Breast epithelium (tissue), 4 donors: ENCODE results near the gene SMC5. TPM values are rescaled to one million over a fixed set of nuclear protein-coding genes. Genes with fewer than 3 reads are reported as not detected.

Source experiments
- DNase-seq, 2 donors: peaks; one replicate each; pipeline ENCODE4 v3.0.0-alpha.2; 2019; ENCODE audit warnings: low spot score in 2 of 2
- H3K27ac ChIP-seq, 2 donors: fragments of 200-600 bp; sonication (generic) in 1 of 2; one replicate each; pipeline ENCODE4 v1.5.1; 2016 to 2019; ENCODE audit warnings: mild to moderate bottlenecking in 1 of 2
- H3K27me3 ChIP-seq, 2 donors: fragments of 200-600 bp; sonication (generic) in 1 of 2; one replicate each; pipeline versions ENCODE4 v1.5.1 to v1.6.0; 2017 to 2019; ENCODE audit warnings: control low read depth in 1 of 2, mild to moderate bottlenecking in 1 of 2
- H3K36me3 ChIP-seq: fragments of 200-600 bp; one replicate; pipeline ENCODE4 v1.5.1; 2019
- H3K4me1 ChIP-seq, 2 donors: fragments of 200-600 bp; sonication (generic); one replicate each; pipeline ENCODE4 v1.5.1; 2016 to 2019; ENCODE audit warnings: control low read depth in 1 of 2
- H3K4me3 ChIP-seq, 3 donors: fragments of 200-600 bp; sonication (generic); 1 replicate in 2 of 3; 2 replicates in 1 of 3; pipeline ENCODE4 v1.5.1; 2016 to 2019; ENCODE audit warnings: mild to moderate bottlenecking in 3 of 3, moderate library complexity in 2 of 3
- H3K9me3 ChIP-seq, 2 donors: fragments of 200-600 bp; sonication (generic) in 1 of 2; one replicate each; pipeline ENCODE4 v1.5.1; 2016 to 2019; ENCODE audit warnings: control low read depth in 1 of 2
- CTCF ChIP-seq, 3 donors: fragments of 450-650 bp; IDR thresholded peaks; one replicate each; pipeline ENCODE4 v1.5.1; 2016 to 2017; ENCODE audit warnings: antibody characterized with exemption in 3 of 3, mild to moderate bottlenecking in 3 of 3, moderate library complexity in 3 of 3
- POLR2A ChIP-seq: fragments of 450-650 bp; IDR thresholded peaks from one replicate; pipeline ENCODE4 v1.6.1; 2016; ENCODE audit warnings: antibody characterized with exemption, mild to moderate bottlenecking, moderate library complexity
- POLR2AphosphoS5 ChIP-seq, 3 donors: sonication (generic); formaldehyde crosslinking; IDR thresholded peaks; one replicate each; pipeline ENCODE4 v1.6.1; 2017; ENCODE audit warnings: antibody characterized with exemption in 3 of 3
- intact Hi-C: fragments of 100-400 bp; cut with DNase I; formaldehyde crosslinking; loops from one replicate; pipeline ENCODE4 v1.15.1; 2023; ENCODE audit warnings: low total_unique reads
- total RNA-seq, 3 donors: library from RNA; depleted of rRNA; stranded (reverse); fragments of >200 nt; gene quantifications; one replicate each; pipeline ENCODE4 v1.1.0, GENCODE V29; 2016

Gene SMC5
- total RNA-seq, 3 donors from 2014 or later, result 23.4 to 62.2 (median 43.9) TPM

- Histone ChIP-seq H3K4me1 (no peaks in the 10 kb centered on the region), H3K9me3 (no peaks in the 10 kb centered on the region), H3K36me3 (no peaks in the 10 kb centered on the region), H3K27me3 (no peaks in the 10 kb centered on the region), H3K4me3 (no peak overlapping the region), H3K27ac (no peak overlapping the region)
- intact Hi-C loops, result no loop called here
- DNase-seq, result no peak
- TF ChIP-seq CTCF (IDR thresholded peaks at IDR 0.05) (peak; percentile 50 to 72 (median 67)), POLR2AphosphoS5 (IDR thresholded peaks at IDR 0.05) (no peak)
These were observed 81.8 kb downstream of the SMC5 start for GRCh38 chr9:70340572-70340971.

GRCh38 chr9:70347046-70347445 is 88.3 kb downstream of the SMC5 start:
- H3K27me3 ChIP-seq, result no peaks in the 10 kb centered on the region
- H3K4me3 ChIP-seq, result no peak overlapping the region
- no peak overlapping the region for H3K27ac ChIP-seq
- DNase-seq, result no peak
- H3K9me3 ChIP-seq, result no peaks in the 10 kb centered on the region
- H3K36me3 ChIP-seq, result no peaks in the 10 kb centered on the region
- TF ChIP-seq CTCF (IDR thresholded peaks at IDR 0.05) (no peak), POLR2AphosphoS5 (IDR thresholded peaks at IDR 0.05) (no peak), POLR2A (no peak)
- H3K4me1 ChIP-seq, result no peaks in the 10 kb centered on the region
- intact Hi-C loops, result no loop called here

DNA sequence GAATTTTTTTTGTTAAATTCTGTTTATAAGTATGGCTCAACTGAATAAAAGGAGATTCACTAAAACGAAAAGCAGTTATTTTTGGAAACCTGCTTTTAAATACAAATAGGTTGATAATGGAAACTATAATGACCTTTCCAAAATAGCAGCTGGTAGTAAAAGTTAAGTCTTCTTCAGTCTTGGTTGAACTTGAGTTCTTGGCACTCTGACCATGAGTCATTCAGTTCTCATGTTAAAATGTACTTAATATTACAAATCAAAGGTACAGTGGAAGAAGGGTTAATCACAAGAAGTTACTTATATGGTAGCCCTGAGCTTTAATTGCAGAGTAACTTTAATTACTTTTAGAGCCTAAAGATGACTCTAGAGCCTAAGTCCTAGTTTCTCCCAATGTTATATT is 93.6 kb downstream of the SMC5 start:
- intact Hi-C loops, result no loop called here
- H3K36me3 ChIP-seq, result no peaks in the 10 kb centered on the region
- no peak overlapping the region for H3K4me3 ChIP-seq
- DNase-seq, result no peak
- no peaks in the 10 kb centered on the region for H3K27me3 ChIP-seq
- TF ChIP-seq POLR2AphosphoS5 (IDR thresholded peaks at IDR 0.05) (no peak), CTCF (IDR thresholded peaks at IDR 0.05) (no peak), POLR2A (no peak)
- H3K4me1 ChIP-seq, result no peaks in the 10 kb centered on the region
- H3K9me3 ChIP-seq, result no peaks in the 10 kb centered on the region
- no peak overlapping the region for H3K27ac ChIP-seq

DNA sequence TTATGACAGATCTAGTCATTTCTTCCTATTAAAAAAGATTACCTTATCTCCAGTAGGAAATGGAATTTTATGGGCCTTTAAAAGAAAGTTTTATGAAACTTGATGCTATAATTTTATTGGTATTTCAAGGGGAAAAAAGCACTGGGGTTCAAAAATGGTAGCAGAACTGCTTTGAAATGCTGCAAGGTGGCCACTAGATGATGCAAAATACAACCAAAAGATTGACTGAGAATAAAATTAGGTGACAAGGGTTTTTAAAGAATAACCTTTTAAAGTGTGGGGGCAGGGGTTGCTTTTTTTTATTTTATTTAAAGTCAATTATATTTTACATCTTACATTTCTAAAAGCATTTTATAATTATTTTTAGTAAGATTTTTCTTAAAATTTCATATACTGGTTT is 94.0 kb downstream of the SMC5 start:
- intact Hi-C loops, result no loop called here
- DNase-seq, result no peak
- H3K27ac ChIP-seq, result no peak overlapping the region

DNA sequence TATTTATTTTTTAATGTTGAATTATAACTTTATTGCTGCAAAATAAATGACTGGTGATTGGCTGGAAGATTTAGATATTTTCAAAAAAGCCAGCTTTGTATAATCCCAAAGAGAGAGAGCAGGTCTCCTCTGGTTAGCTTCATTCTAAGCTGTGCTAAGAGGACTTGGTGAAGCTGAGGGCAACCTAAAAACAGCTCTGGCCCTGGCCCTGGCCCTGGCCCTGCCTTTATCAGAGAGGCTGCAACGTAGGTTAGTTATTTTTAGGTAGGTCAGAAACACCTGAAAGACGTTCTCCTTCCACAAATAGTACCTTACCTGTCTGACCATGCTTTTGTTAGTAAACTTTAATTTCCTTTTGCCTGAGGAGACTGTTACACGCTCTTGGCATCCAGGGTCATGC is 97.0 kb downstream of the SMC5 start:
- Histone ChIP-seq H3K27me3 (no peaks in the 10 kb centered on the region), H3K4me1 (no peaks in the 10 kb centered on the region), H3K36me3 (no peaks in the 10 kb centered on the region), H3K27ac (no peak overlapping the region), H3K9me3 (no peaks in the 10 kb centered on the region), H3K4me3 (no peak overlapping the region)
- TF ChIP-seq POLR2AphosphoS5 (IDR thresholded peaks at IDR 0.05), result no peak
- TF ChIP-seq CTCF (IDR thresholded peaks at IDR 0.05), result no peak
- TF ChIP-seq POLR2A, result no peak
- no peak for DNase-seq
- intact Hi-C loops, result no loop called here

More for the DNA sequence above, 94.0 kb downstream of the SMC5 start:
- Histone ChIP-seq H3K4me1 (no peaks in the 10 kb centered on the region), H3K4me3 (no peak overlapping the region), H3K9me3 (no peaks in the 10 kb centered on the region), H3K27me3 (no peaks in the 10 kb centered on the region), H3K36me3 (no peaks in the 10 kb centered on the region)
- no peak for TF ChIP-seq POLR2A
- no peak for TF ChIP-seq POLR2AphosphoS5 (IDR thresholded peaks at IDR 0.05)
- peak; percentile 34 to 67 (median 60) for TF ChIP-seq CTCF (IDR thresholded peaks at IDR 0.05)
